Measurements from ENCODE around the gene FARSB.
A peak's percentile ranks its signal among the peaks of the same experiment; 100 is the strongest.
"Not testable (repeated sequence)": the region's sequence is repeated elsewhere in the genome, so short reads cannot be mapped to it uniquely, and the experiment has no call there.

The FARSB gene

DNA sequence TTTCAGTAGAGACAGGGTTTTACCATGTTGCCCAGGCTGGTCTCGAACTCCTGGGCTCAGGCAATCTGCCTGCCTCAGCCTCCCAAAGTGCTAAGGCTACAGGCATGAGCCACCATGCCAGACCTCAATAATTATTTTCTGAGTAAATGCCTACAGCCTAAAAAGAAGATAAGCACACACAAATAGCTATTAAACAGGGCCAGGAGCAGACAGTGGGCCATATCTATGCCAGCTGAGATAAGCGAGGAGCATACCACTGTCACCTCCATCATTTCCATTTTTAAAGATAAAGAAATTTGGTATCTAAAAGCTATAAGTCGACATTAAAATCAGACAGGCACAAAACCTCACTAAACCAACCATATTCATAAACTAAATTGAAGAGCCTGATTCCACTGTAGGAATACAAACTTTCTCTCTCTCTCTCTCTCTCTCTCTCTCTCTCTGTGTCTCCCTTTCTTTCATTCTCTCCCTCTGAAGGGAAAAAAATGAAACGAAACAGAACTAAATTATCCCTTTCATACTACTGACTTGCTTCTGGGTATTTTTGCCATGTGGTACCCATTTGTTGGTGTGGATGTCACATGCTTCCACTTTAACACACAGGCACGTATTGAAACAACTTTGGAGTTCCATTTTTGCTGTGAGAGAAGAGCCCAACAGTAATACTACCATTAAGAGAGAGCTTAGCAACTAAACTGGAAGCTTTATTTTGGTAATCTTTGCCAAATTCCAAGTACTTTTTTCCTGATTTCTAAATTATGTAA is 51.0 kb downstream of the FARSB start:
- no peak for DNase-seq (ENCODE audit: low read depth)

- no peak for DNase-seq (ENCODE audit: low read depth)
These were observed 52.4 kb downstream of the FARSB start for GRCh38 chr2:222603501-222603900.

GRCh38 chr2:222598611-222599010 is 57.3 kb downstream of the FARSB start:
- no peak for DNase-seq (ENCODE audit: low read depth)

DNA sequence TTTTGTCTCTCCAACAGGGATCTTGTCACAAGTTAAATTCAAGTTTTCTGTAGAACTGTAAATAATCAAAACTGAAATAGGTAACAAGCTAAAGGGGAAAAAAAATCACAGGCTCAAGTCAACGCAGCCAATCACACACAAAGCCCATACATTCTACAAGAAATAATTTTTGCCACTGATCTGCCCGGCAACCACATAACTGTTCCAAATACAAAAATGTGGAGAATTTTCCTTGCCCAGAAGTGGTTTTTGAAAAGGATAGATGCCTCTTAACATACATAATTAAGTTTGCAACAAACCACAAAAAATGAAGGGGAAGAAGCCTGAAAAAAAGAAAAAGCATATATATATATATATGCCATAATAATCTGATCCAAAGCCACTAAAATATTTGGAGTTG is 60.3 kb downstream of the FARSB start:
- DNase-seq (ENCODE audit: low read depth), result no peak

- DNase-seq (ENCODE audit: low read depth), result peak; percentile 41
These were observed 61.2 kb downstream of the FARSB start for GRCh38 chr2:222594679-222595078.

- DNase-seq (ENCODE audit: low read depth), result no peak
These were observed 63.7 kb downstream of the FARSB start for GRCh38 chr2:222592176-222592575.

DNA sequence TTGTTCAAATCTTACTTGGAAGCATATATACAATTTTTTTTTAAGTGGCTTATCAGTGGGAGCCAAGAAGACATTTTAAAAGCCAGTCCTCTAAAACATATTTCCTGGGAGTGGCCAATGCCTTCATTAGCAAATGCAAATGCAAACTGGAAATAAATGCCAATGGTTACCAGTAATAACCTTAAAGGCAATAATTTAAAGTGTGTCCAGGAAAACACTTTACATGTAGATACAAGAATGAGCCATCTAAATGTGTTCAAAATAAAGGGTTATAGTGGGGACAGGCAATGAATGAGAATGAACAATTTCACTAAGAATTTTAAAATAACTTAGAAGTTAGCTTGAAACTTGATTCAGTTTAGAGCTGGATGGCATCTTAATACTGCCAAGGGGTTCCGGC is 64.2 kb downstream of the FARSB start:
- DNase-seq (ENCODE audit: low read depth), result no peak

- not testable (repeated sequence) for DNase-seq (ENCODE audit: low read depth)
These were observed 71.3 kb downstream of the FARSB start for GRCh38 chr2:222584589-222584988.

GRCh38 chr2:222582928-222583327 is 73.0 kb downstream of the FARSB start:
- peak; percentile 35 for DNase-seq (ENCODE audit: low read depth)

GRCh38 chr2:222577341-222577740 is 78.6 kb downstream of the FARSB start:
- DNase-seq (ENCODE audit: low read depth), result no peak

- DNase-seq (ENCODE audit: low read depth), result peak; percentile 20
These were observed 79.5 kb downstream of the FARSB start for GRCh38 chr2:222576171-222577081.

- DNase-seq (ENCODE audit: low read depth), result no peak
These were observed 80.3 kb downstream of the FARSB start for GRCh38 chr2:222575618-222576017.

GRCh38 chr2:222572751-222573174 is 83.1 kb downstream of the FARSB start:
- DNase-seq (ENCODE audit: low read depth), result peak; percentile 25

- no peak for DNase-seq (ENCODE audit: low read depth)
These were observed 83.6 kb downstream of the FARSB start for GRCh38 chr2:222572264-222572721.

GRCh38 chr2:222569826-222570225 is 86.1 kb downstream of the FARSB start:
- peak; percentile 54 for DNase-seq (ENCODE audit: low read depth)

GRCh38 chr2:222568865-222569264 is 87.0 kb downstream of the FARSB start:
- DNase-seq (ENCODE audit: low read depth), result no peak

GRCh38 chr2:222566229-222566628 is 89.7 kb downstream of the FARSB start:
- DNase-seq (ENCODE audit: low read depth), result no peak

GRCh38 chr2:222563936-222564335 is 92.0 kb downstream of the FARSB start:
- DNase-seq (ENCODE audit: low read depth), result no peak

- DNase-seq (ENCODE audit: low read depth), result no peak
These were observed 92.7 kb downstream of the FARSB start for GRCh38 chr2:222563106-222563718.

GRCh38 chr2:222561817-222562645 is 93.9 kb downstream of the FARSB start:
- peak; percentile 62 for DNase-seq (ENCODE audit: low read depth)

GRCh38 chr2:222561151-222561550 is 94.7 kb downstream of the FARSB start:
- DNase-seq (ENCODE audit: low read depth), result no peak

DNA sequence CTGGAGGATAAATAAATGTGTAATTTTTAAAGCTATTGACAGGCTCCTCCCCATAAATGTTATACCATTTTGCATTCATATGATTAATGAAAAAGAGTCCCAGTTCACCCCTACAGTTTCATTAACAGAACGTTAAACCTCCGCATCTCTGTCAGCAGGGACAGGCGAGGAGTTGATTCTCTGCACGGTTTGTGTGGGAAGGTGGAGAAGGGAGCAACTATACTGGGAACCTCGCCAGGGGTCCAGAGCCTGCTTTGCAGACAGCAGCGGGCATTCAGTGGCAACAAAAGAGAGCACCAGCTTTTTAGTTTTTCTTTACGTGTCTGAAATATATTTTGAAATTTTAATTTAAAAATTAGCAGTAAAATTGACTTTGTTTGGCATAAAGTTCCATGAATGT is 101.4 kb downstream of the FARSB start:
- DNase-seq (ENCODE audit: low read depth), result no peak
